Mesangial cell (primary cell): ENCODE data around the gene PTPRG. TPM values are rescaled to one million over a fixed set of nuclear protein-coding genes. Genes with fewer than 3 reads are reported as not detected.

ENCODE experiments used
- total RNA-seq: library from RNA; depleted of rRNA; stranded (reverse); fragments of >200 nt; gene quantifications from 2 replicates; pipeline ENCODE4 v1.2.3, GENCODE V29; 2015

PTPRG gene
- 16.0 and 44.9 TPM in 2 replicates for total RNA-seq

DNA sequence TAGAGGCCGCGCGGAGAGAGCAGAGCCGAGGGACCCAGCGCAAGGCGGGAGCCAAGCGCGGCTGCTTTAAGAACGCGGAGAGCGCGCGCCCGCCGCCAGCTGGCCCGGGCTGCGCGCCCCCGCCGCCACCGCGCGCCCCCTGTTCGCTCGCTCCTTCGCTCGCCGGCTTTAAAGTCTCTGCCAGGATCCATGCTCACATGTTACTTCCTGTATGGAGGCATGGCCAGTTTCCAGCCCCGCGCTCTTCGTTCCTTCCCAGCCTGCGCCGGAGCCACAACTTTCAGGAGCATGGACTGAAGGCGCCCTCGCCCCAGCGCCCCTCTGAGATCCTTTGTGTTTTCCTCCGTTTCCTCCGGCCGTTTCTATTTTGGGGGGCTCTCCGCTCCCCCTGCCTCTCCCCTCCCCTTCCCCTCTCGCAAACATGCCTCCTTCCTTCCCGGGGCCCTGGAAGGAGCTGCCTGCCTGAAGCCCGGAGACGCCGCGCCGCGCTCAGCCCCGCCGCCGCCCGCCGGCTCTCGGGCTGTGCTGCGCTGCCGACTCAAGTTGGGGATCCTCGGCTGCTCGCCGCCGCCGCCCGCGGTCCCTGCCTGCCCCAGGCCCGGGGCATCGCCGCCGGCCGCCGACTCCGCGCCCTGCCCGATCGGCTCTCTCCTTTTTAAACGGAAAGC, at the start of gene PTPRG:
Gene PTPRG, plus strand, starts transcription at position 198 of the 668 bp plus-strand sequence. CDS start 717 bp downstream, outside the sequence.

